ENCODE results near the gene OR8B8.

GRCh38 chr11:124398924-124399323, 46.6 kb downstream of the OR8B8 start, which contains the start of gene OR8B3:
- TF ChIP-seq, protein P1, sequence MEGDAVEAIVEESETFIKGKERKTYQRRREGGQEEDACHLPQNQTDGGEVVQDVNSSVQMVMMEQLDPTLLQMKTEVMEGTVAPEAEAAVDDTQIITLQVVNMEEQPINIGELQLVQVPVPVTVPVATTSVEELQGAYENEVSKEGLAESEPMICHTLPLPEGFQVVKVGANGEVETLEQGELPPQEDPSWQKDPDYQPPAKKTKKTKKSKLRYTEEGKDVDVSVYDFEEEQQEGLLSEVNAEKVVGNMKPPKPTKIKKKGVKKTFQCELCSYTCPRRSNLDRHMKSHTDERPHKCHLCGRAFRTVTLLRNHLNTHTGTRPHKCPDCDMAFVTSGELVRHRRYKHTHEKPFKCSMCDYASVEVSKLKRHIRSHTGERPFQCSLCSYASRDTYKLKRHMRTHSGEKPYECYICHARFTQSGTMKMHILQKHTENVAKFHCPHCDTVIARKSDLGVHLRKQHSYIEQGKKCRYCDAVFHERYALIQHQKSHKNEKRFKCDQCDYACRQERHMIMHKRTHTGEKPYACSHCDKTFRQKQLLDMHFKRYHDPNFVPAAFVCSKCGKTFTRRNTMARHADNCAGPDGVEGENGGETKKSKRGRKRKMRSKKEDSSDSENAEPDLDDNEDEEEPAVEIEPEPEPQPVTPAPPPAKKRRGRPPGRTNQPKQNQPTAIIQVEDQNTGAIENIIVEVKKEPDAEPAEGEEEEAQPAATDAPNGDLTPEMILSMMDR (IDR thresholded peaks at IDR 0.05), result no peak
- no peak for TF ChIP-seq POLR2A (IDR thresholded peaks at IDR 0.05)

All from stomach (tissue), 4 donors.